ENCODE measurements around the gene HDGF. TPM values are rescaled to one million over a fixed set of nuclear protein-coding genes. Genes with fewer than 3 reads are reported as not detected.
A peak's percentile ranks its signal among the peaks of the same experiment; 100 is the strongest.

HDGF gene
- total and polyA plus RNA-seq, 9 of the 15 experiments (the other 6 are each of a cell fraction or from before 2014, with no cell fraction given) = 38.8 to 601 (median 400) TPM

DNA sequence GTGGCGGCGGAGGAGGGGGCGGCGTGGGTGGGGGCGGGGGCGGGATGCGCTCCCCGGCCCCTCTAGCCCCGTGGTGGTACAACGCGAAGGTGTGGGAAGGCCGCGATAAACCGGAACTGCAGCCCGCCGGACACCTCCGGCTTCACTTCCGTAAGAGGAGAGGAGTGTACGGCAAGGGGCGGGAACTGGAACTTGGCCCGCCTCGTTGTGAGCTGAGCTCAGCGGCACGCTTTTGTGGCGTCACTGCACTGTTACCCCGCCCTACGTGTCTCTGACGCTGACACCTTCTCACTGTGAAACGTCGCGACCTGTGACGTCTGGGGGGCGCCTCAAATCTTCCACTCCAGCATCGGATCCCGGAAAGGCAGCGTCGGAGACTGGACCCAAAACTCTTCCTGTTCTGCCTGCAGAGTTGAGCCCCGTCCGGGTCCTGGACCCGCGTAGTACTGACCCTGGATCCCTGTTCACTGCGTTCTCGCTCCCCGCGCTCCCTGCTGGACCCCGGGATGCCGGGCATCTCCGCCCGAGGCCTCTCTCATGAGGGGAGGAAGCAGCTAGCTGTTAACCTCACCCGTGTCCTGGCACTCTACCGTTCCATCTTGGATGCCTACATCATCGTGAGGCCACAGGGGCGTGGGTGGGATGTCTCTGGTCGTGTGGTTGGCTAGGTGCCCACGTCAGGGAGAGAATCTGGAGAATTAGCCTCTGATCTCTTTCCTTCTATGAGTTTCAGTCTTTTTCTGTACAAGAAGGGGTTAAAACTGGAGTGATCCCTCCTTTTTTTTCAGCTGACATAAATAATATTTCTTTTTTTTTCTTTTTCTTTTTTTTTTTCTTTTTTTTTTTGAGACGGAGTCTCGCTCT lies 22.6 kb downstream of the HDGF start, which contains the start of gene ISG20L2 (continued):
- TF ChIP-seq, protein P1, sequence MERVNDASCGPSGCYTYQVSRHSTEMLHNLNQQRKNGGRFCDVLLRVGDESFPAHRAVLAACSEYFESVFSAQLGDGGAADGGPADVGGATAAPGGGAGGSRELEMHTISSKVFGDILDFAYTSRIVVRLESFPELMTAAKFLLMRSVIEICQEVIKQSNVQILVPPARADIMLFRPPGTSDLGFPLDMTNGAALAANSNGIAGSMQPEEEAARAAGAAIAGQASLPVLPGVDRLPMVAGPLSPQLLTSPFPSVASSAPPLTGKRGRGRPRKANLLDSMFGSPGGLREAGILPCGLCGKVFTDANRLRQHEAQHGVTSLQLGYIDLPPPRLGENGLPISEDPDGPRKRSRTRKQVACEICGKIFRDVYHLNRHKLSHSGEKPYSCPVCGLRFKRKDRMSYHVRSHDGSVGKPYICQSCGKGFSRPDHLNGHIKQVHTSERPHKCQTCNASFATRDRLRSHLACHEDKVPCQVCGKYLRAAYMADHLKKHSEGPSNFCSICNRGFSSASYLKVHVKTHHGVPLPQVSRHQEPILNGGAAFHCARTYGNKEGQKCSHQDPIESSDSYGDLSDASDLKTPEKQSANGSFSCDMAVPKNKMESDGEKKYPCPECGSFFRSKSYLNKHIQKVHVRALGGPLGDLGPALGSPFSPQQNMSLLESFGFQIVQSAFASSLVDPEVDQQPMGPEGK (CRISPR knock-in tag; IDR thresholded peaks at IDR 0.05; ENCODE audit: borderline replicate concordance) = no peak

DNA sequence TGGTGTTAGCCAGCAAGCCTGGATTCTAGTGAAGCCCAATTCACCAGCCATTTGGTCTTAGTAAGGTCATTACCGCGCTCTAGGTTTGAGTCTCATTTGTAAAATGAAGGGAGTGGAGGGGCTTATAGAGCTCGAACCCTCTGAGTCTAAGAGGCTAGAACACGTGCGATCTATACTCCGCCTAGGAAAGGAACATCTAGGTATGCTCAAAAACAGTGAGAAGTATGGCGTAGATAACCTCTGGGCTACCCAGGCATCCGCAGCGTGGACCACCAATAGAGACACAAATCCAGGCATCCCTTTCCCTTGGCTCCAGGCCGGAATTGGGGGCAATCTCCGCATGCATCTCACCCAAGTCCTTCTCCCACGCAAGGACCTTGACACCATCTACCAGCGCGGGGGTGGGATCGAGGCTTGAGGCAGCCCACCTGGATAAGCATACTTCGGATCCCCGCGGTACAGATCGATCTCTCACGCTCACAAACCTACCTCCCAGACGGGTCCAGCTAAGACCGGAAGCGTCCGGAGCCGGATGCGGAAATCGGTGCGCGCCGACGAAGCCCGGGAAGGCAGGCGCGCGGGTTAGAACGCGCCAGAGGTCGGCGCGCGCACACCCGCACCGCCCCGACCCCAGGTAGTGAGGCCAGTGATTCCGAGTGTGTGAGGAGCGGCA lies 23.4 kb downstream of the HDGF start, which contains the start of gene METTL25B:
TSS of gene METTL25B (plus strand) at position 544 of the 673 bp plus-strand sequence. CDS start 636 bp downstream, outside the sequence.
- in situ Hi-C loops (cut with MboI) = loop anchor here (5.0 to 25.0 kb wide), 3 partner anchors 39 to 1416 kb away; partner anchors contain the start of genes FDPS, NTRK1, PKLR and PRCC
- H3K9me3 ChIP-seq (replicated peaks; ENCODE audit: control insufficient read depth, insufficient read depth, low read depth, low read length) = no peaks in the 10 kb centered on the region
- CTCF ChIA-PET (ENCODE audit: low intra/inter-chr PET ratio) = interaction anchor here (0.6 to 6.9 kb wide), 3 partner anchors 38 to 162 kb away, joined by 3 to 143 read pairs (median 31); partner anchors contain the start of genes INSRR and NTRK1
- peaks cover 31% of the 10 kb centered on the region for H4K20me1 ChIP-seq (replicated peaks; ENCODE audit: control insufficient read depth, insufficient read depth, low read length)
- H3K4me1 ChIP-seq (replicated peaks in 1 of 2; ENCODE audit: control insufficient read depth in 2 of 2, insufficient read depth in 2 of 2, low read length in 2 of 2) = peaks cover 13 to 17% of the 10 kb centered on the region in 2 experiments; a peak in 4 of 5 replicates
- H2AFZ ChIP-seq (ENCODE audit: low read depth, low read length) = peak within 1 kb of the TSS; percentile 88
- H3K36me3 ChIP-seq (ENCODE audit: control insufficient read depth, insufficient read depth, low read length) = peaks cover 74% of the 10 kb centered on the region
- 2% methylated on average over 27 of the region's 46 CpGs for WGBS (ENCODE audit: insufficient coverage, low coverage, missing lambda C conversion rate)
- H3K4me2 ChIP-seq (ENCODE audit: insufficient read depth, low read length) = peak within 1 kb of the TSS; percentile 100
- intact Hi-C loops (cut with micrococcal nuclease) = loop anchor here (1.0 to 5.0 kb wide), 5 partner anchors 13 to 194 kb away; partner anchors contain the start of genes LRRC71, MRPL24 and PRCC
- DNase-seq (ENCODE audit: extremely low read depth in 1 of 4, low spot score in 3 of 4) (peak in 2 of 4 experiments; percentile 87 to 93), ATAC-seq (peak; percentile 84), FAIRE-seq (no peak)
- POLR2A ChIA-PET = interaction anchor here (0.5 to 5.0 kb wide), 34 partner anchors 8 to 227 kb away, joined by 3 to 60 read pairs (median 4); partner anchors contain the start of genes HDGF, INSRR, MEF2D and MRPL24
- peak within 1 kb of the TSS; percentile 91 to 99 for H3K9ac ChIP-seq (ENCODE audit: insufficient read depth in 1 of 2, low read depth in 2 of 2, low read length in 2 of 2)
- H3K9me1 ChIP-seq (ENCODE audit: control insufficient read depth, insufficient read depth, low read length) = no peaks in the 10 kb centered on the region
- BruUV-seq (replicated peaks) = TSS peak; percentile 75
- H3K79me2 ChIP-seq (ENCODE audit: control insufficient read depth, insufficient read depth, low read length) = peaks cover 77% of the 10 kb centered on the region
- no peaks in the 10 kb centered on the region; a peak in 1 of 5 replicates for H3K27me3 ChIP-seq (ENCODE audit: control insufficient read depth in 2 of 2, insufficient read depth in 2 of 2, low read length in 2 of 2)
- peak within 1 kb of the TSS; percentile 76 for H3K4me3 ChIP-seq
- H3K27ac ChIP-seq (ENCODE audit: extremely low read depth, low read depth, low read length) = peak within 1 kb of the TSS; percentile 82
- TF ChIP-seq PTRF (tag; IDR thresholded peaks at IDR 0.05) (no peak), KDM5B (IDR thresholded peaks at IDR 0.05; ENCODE audit: insufficient replicate concordance, low read depth, low read length) (peak; percentile 67), SUPT5H (IDR thresholded peaks at IDR 0.05) (peak; percentile 67), TOE1 (IDR thresholded peaks at IDR 0.05; ENCODE audit: borderline replicate concordance) (0 out of 2 replicates have a peak, but pooled peaks have one; percentile 6), TOE1 (CRISPR knock-in tag; IDR thresholded peaks at IDR 0.05; ENCODE audit: borderline replicate concordance, low read depth) (no peak), CBX8 (IDR thresholded peaks at IDR 0.05; ENCODE audit: borderline replicate concordance, extremely low read depth, low read depth, low read length, poor library complexity, severe bottlenecking) (no peak), ZNF232 (CRISPR knock-in tag; IDR thresholded peaks at IDR 0.05) (no peak), TARDBP (IDR thresholded peaks at IDR 0.05) (no peak), SRSF9 (IDR thresholded peaks at IDR 0.05; ENCODE audit: borderline replicate concordance, low read depth, low read length) (no peak), POLR3A (IDR thresholded peaks at IDR 0.05; ENCODE audit: borderline replicate concordance, extremely low read depth, insufficient read depth, insufficient read length) (no peak), ASH1L (IDR thresholded peaks at IDR 0.05; ENCODE audit: borderline replicate concordance, low read depth, partially characterized antibody) (no peak)

Data from K562 (cell line).